ENCODE data around the gene CD79B.
"Not testable (repeated sequence)": the region's sequence is repeated elsewhere in the genome, so short reads cannot be mapped to it uniquely, and the experiment has no call there.

- TF ChIP-seq EZH2 (IDR thresholded peaks at IDR 0.05; ENCODE audit: low read length, unreplicated experiment); EZH2phosphoT487 (IDR thresholded peaks at IDR 0.05; ENCODE audit: borderline replicate concordance, low read length): not testable (repeated sequence)
- TF ChIP-seq, protein P1, sequence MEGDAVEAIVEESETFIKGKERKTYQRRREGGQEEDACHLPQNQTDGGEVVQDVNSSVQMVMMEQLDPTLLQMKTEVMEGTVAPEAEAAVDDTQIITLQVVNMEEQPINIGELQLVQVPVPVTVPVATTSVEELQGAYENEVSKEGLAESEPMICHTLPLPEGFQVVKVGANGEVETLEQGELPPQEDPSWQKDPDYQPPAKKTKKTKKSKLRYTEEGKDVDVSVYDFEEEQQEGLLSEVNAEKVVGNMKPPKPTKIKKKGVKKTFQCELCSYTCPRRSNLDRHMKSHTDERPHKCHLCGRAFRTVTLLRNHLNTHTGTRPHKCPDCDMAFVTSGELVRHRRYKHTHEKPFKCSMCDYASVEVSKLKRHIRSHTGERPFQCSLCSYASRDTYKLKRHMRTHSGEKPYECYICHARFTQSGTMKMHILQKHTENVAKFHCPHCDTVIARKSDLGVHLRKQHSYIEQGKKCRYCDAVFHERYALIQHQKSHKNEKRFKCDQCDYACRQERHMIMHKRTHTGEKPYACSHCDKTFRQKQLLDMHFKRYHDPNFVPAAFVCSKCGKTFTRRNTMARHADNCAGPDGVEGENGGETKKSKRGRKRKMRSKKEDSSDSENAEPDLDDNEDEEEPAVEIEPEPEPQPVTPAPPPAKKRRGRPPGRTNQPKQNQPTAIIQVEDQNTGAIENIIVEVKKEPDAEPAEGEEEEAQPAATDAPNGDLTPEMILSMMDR (conservative IDR thresholded peaks at IDR 0.05; ENCODE audit: low read depth, low read length): peak; percentile 45
Measured at GRCh38 chr17:63907161-63907778, 24.9 kb downstream of the CD79B start.

Measured in PC-3 (cell line).